ENCODE results near the gene APEX1.
"Not testable (repeated sequence)": the region's sequence is repeated elsewhere in the genome, so short reads cannot be mapped to it uniquely, and the experiment has no call there.

APEX1 gene

DNA sequence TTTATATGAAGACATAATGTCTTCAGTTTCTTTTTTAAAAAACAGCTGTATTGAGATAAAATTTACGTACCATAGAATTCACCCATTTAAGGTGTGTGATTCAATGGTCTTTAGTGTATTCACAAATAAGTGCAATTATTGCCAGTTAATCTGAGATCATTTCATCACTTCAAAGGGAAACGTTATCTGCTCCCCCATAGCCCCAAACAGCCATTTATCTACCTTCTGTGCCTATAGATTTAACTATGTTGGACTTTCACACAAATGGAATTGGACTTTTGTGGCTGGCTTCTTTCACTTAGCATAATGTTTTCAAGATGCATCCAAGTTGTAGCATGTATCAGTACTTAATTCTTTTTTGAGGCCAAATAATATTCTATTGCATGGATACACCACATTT, 23.9 kb downstream of the APEX1 start:
- DNase-seq = no peak

DNA sequence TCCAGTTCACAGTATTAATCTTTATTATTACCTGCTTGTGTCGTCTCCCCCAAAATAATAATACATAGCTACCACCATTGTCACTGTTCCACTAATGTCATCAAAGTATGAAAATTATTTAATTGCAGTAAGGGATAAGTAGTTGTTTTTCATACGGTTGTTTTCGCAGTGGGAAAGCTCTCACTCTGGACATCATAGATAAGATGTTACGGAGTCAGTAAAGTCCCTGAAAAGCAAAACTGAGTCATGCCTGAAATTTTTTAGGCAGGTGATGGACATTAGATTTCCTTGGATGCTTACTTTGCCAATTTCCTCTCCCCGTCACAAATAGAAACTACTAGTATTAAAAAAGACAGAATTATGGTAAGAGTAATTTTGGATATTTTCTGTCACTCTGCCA, 27.4 kb downstream of the APEX1 start:
- no peak for DNase-seq

DNA sequence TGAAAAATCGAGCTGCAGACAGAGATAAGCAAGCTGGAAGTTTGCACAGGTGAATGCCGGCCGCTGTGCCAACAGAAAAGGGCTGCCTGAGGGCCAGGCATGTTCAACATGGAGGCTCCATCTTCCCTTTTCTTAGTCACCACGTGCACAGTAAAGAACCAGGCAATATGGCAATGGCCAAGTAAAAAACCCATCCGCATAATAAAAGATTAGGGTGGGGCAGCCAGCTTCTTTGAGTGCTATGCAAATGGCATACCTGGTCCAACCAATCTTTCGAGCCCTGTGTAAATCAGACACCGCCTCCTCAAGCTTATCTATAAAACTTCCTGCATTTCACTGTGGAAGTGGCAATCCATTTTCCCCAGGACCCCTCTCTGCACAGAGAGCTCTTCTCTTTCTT, 30.9 kb downstream of the APEX1 start:
- no peak for DNase-seq

DNA sequence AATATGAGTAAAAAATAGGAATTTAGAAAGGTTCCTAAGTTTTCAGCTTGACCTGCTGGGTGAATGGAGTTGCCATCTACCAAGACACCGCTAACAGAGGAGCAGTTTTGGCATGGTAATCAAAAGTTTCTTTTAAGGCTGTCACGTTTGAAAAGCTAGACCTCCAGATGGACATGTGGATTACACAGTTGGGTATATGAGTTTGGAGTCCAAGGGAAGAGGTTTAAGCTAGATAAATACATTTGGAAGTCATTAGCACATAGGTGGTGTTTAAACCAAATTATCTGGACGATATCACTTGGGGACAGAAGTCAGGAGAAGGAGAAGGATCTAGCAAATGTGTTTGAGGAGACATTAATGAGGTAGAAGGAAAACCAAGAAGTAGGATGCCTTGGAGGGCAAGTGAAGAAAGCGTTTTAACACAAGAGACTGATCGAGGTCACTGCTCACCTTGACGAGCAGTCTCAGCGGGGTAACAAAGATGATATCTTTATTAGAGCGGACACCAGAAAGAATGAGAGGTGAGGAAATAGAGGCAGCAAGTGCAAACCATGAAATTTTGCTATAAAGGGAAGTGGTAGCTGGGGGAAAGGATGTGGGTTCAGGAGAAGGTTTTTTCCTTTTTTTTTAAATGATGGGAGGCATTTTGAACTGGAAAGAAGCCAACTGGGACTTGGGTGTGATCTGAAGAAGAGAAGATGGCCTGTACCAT, 31.8 kb downstream of the APEX1 start:
- no peak for DNase-seq

DNA sequence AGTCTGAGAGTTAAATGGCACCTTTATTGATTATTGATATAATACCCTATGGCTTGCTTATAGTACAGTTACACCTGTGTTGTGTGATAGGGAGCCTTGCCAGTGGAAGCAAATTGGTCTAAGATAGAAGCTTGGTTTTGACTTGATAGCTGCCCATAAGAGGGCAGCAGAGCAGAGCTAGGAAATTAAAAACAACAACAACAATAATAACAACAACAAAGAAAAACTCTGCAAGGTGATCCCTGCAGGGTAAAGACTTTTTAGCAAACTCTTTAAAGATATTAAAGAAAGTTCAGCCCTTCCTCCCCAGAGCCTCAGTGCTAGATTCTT, 32.3 kb downstream of the APEX1 start:
- no peak for DNase-seq

DNA sequence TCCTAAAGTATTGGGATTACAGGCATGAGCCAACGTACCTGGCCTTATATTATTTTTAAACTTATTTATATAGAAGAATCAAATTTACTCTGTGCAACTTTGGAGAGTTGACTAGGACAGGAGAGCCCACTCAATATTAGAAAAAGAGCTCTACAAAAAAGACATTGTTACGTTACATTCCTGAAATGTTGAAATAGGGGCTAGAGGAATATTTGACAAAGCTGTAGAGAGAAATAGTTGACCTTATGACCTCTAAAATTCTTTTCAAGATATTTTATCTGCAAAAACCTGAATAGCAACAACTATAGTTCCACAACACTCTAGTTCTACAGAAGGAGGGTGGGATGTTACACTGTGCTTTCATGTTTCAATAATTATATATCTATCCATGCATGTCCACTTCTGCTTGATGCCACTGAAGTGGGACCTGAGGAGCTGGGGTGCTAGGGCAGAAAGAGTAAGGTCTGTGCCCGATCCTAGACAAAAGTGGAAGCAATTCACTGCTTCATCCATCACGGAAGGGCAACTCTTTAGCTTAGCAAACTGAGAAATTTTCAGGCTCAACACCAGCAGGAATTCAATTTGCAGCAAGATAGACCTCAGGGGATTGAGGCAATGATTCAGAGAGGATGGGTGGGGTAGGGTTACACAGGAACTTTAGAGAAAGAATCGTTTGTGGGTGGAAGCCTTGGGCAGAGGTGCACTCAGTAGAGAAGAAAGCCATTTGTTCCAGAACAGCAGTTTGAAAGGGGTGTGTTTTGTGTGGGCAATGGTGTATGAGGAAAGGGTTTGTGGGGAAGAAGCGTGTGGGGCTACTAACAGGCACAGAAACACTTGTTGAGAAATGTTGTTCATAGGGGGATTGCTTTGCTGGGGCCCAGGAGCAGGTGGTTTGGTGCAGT, 34.3 kb downstream of the APEX1 start:
- DNase-seq = no peak

DNA sequence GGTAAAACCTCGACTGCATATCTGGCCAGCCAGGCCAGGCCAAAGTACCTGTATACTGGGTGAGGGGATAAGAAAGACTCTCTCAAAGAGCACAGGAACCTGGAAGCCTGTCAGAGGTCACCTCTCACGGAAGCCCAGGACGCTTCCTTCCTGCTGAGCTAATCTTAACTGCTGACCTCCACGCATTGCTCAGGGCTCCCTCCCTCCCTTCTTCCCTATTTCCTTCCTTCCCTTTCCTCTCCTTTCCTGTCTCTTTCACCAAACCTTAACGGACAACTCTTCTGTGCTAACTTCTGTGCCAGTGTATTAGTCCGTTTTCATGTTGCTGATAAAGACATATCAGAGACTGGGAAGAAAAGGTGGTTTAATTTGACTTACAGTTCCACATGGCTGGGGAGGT, 35.5 kb downstream of the APEX1 start:
- no peak for DNase-seq

DNA sequence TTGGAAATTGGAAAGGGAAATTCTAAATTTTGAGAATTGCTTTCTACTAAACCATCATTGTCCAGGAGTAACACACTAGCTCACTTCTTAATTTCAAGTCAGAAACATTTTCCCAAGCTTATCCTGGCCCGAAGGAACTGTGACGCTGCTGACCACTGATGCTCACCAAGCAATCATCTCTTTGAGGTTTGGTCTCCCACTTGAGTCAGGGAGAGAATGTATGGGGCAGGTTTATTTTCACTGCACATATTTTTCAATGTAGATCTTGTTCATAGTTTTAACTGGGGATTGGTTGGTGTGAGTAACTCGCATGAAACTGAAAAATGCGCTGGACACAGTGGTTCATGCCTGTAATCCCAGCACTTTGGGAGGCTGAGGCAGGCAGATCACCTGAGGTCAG, 37.5 kb downstream of the APEX1 start:
- no peak for DNase-seq

DNA sequence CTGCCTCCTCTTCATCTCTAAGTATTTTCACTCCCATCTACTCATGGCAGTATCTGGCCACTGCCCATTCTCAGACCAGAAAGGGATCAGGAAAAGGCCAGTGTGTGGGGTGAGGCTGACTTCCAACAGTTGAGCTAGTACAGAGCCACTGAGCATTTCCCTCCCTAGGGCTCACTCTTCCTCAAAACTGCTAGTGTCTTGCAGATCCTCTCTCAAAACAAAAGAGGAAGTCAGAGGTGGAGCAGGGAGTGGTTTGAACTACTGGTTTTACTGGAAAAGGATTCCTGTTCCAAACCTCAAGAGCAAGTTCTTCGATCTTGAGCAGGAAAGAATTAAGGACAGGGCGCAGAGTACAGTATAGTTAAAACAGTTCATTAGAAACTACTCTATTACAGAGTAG, 38.6 kb downstream of the APEX1 start:
- DNase-seq = no peak

DNA sequence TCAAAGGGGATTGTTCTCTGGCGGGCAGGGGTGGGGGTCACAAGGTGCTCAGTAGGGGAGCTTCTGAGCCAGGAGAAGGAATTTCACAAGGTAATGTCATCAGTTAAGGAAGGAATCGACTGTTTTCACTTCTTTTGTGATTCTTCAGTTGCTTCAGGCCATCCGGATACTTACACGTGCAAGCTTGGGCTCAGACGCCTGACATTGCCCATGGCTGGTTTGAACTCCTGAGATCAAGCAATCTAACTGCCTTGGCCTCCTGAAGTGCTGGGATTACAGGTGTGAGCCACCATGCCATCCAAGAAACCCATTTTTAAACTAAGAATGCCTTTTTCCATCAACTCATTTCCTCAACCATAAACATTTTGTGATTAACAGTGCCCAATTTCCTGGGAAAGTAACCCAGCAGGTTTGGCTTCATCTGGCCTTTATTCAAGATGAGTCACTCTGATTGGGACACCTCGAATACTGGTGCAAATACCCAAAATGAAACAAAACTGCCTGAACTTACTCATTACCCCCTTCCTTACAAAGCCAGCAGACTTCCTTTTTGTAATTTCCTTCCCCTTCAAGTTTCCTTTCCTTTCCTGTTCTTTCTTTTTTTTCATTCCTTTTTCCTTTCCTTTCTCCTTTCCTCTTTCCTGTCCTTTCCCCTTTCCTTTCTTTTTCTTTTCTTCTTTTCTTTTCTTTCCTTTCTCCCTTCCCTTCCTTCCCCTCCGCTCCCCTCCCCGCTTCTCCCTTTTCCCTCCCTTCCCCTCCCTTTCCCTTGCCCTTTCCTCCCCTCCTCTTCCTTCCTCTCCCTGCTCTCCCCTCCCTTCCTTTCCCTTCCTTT, 40.1 kb downstream of the APEX1 start:
- no peak for DNase-seq

DNA sequence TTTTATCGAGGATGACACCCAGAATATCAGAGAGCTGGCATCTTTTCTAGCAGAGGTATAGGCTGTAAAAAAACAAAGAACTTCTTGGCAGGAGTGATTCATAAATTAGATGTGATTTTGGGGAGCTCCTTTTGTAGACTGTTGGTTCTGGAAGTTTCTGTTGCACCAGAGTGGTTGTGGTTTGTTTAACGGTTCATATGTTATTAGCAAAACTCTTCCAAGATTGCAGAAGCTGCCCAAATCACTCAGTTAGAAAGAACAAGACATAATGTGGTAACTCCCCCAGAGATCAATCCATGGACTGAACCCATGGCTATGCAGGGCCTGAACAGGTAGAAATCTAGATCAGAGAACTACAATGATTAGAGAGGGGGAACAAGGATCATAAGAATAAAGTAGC, 43.6 kb downstream of the APEX1 start:
- no peak for DNase-seq

DNA sequence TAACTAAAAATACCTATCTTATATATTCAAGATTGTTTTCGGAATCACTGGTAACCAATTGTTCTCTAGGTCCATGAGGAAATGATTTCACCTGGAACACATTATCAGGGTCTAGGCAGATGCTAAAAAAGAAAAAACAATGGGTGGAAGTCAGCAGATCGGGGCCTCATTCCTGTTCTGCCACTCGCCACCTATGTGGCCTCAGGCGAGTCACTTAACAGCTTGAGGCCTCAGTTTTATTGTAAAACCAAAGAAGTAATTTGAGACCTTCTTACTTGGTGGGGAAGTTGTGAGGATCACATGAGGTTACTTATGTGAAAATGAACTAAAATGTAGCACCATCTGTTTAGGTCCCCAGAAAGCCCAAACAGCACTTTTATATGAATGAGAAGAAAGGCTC, 44.1 kb downstream of the APEX1 start:
- no peak for DNase-seq

DNA sequence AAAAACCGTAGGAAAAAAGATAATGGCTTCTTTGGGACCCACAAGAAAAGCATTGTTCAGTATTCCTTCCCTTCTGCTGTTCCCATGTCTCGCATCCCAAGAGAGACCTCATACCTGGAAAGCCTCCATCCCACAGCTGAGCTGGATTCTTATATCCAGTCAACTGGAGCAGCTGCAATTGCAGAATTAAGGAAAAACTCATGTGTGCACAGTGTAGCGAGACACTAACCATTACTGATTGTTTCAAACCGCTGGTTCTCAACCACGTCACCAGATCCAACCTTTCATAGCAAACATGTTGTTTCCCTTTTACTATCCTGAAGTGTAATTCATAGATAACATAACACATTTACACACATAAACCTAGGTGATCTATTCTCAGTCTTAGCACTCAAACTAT, 44.9 kb downstream of the APEX1 start:
- DNase-seq = no peak

DNA sequence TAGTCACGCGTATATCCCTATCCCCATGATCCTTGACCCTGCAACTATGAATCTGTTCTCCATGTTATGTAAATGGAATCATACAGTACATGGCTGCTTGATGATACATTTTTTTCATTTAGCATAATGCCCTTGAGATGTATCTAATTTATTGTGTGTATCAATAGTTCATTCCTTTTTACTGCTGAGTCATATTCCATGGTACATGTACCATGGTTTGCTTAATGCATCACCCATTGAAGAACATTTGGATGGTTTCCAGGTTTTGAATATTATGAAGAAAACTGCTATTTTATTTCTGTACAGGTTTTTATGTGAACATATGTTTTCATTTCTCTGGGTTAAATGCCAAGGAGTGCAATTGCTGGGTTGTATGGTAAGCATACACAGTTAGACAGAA, 46.3 kb downstream of the APEX1 start:
- no peak for DNase-seq

DNA sequence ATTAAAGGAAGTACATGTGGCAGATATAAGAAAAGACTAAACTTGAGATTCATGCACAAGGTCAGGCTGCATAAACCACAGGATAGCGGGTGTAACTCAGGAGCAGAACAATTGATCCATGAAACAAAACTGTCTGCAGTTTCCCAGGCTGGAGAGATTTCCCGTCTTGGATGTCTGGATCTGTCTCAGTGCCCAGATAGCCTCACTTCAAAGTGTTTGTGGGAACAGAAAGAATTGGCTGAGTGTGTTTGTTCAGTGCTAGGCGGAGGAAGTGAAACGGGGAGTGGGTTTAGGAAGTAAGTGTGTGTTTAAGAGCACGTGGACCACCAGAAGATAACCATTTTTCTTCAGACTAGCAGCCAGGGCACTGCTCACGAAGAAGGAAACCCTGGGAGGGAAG, 48.9 kb downstream of the APEX1 start:
- DNase-seq = no peak

DNA sequence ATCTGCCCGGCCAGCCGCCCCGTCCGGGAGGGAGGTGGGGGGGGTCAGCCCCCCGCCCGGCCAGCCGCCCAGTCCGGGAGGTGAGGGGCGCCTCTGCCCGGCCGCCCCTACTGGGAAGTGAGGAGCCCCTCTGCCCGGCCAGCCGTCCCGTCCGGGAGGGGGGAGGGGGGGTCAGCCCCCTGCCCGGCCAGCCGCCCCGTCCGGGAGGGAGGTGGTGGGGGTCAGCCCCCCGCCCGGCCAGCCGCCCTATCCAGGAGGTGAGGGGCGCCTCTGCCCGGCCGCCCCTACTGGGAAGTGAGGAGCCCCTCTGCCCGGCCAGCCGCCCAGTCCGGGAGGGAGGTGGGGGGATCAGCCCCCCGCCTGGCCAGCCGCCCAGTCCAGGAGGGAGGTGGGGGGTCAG, 51.2 kb downstream of the APEX1 start:
- DNase-seq = not testable (repeated sequence)

DNA sequence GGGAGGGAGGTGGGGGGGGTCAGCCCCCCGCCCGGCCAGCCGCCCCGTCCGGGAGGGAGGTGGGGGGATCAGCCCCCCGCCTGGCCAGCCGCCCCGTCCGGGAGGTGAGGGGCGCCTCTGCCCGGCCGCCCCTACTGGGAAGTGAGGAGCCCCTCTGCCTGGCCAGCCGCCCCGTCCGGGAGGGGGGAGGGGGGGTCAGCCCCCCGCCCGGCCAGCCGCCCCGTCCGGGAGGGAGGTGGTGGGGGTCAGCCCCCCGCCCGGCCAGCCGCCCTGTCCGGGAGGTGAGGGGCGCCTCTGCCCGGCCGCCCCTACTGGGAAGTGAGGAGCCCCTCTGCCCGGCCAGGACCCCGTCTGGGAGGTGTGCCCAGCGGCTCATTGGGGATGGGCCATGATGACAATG, 51.7 kb downstream of the APEX1 start:
- DNase-seq = not testable (repeated sequence)
